NCI-H526 (cell line): ENCODE results near the gene SPAG16.
"Not testable (repeated sequence)": the region's sequence is repeated elsewhere in the genome, so short reads cannot be mapped to it uniquely, and the experiment has no call there.

Experiments used
- DNase-seq, 2 experiments: peaks; one replicate each; lab custom pipeline; 2025; lab: John Stamatoyannopoulos, UW

SPAG16 gene

GRCh38 chr2:213271947-213272346, 12.3 kb upstream of the SPAG16 start:
- no peak for DNase-seq

DNA sequence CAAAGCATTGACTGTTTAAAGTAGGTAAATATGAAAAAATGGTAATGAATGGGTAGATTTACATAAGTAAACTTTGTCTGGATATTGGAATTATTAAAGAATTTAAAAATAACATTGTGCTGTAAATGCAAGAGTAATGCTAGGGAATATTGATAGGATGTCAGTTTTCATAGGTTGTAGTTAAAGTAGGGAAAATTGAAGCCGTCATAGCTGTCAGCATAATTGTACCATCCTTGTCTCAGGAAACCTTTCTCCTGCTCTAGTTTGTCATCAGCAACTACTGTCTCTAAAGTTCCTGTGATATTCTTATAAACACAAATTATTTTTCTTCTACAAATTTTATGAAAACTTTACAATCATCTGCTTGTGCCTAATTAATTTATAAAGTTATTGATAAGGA, 10.1 kb upstream of the SPAG16 start:
- no peak for DNase-seq

DNA sequence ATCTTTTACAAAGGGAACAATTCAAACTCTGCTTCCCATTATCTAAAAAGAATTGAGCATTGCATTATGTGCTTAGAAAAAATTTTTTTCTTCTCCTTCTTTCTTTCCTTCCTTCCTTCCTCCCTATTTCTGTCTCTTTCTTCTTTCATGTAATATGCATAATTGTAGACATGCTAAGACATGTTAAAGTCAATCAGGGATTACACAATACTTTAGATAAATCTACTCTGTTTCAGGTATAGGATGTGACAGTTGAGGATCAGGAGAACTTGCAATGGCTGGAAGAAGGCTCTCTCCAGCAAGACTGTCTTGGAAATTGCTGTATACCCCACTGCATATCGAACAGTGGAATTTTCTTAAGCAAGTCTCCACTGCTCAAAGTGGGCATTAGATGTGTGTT, 9.0 kb upstream of the SPAG16 start:
- DNase-seq = no peak

GRCh38 chr2:213277134-213277533, 7.1 kb upstream of the SPAG16 start:
- not testable (repeated sequence) for DNase-seq

GRCh38 chr2:213279116-213279620, 5.1 kb upstream of the SPAG16 start:
- DNase-seq = no peak

DNA sequence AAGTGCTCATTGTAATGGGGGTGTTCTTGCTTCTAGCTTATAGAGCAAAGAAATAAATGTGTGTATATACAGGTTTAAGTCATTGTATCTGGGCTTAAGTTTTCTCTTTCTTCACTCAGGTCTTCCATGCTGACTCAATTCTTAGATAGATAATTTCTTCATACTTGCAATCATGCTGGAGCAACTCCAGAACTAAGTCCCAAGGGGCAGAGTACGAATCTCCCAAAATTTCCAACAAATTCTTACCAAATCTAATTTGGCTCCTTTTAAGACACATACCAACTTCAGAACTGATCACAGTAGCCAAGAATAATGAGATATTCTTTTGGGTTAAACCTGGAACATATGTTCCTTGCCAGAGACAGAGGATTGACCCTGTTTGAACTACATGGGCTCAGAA, 4.3 kb upstream of the SPAG16 start:
- no peak for DNase-seq

GRCh38 chr2:213281156-213281555, 3.1 kb upstream of the SPAG16 start:
- no peak for DNase-seq

DNA sequence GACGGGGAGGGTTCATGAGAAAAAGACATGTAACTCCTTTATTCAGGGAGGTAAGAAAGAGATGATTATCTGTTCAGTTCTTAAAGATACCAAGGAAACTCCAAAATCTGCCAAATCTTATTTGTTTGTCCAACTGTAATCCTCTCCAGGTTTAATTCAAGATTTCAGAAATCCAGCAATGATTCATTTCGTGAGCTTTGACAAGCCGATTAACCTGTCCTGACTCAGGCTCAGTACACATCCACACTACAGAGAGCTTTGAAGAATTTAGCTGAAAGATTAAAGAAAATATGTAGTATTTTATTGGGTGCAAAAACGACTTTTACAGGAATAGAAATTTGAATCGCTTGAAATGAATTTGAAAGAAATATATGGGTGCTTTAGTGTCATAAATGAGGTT, 1.1 kb downstream of the SPAG16 start:
- no peak for DNase-seq

DNA sequence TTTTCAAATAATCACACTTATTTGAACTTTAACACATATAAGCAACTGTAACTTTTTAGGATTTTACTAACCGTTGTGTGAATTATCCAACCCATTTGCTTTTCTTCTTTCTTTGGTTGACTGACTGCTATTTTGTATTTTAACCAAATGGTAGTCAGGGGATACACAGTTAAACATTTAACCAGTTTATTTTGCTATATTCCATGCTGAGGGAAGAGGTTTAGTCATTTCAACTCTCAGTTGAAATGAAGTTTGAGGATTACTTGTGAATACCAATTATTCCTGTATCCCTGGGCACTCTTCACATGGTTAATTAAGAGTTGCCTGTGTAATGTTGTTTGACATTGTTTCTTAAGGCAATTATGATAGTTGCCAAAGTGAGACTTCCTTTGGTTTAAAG, 1.9 kb downstream of the SPAG16 start:
- no peak for DNase-seq

DNA sequence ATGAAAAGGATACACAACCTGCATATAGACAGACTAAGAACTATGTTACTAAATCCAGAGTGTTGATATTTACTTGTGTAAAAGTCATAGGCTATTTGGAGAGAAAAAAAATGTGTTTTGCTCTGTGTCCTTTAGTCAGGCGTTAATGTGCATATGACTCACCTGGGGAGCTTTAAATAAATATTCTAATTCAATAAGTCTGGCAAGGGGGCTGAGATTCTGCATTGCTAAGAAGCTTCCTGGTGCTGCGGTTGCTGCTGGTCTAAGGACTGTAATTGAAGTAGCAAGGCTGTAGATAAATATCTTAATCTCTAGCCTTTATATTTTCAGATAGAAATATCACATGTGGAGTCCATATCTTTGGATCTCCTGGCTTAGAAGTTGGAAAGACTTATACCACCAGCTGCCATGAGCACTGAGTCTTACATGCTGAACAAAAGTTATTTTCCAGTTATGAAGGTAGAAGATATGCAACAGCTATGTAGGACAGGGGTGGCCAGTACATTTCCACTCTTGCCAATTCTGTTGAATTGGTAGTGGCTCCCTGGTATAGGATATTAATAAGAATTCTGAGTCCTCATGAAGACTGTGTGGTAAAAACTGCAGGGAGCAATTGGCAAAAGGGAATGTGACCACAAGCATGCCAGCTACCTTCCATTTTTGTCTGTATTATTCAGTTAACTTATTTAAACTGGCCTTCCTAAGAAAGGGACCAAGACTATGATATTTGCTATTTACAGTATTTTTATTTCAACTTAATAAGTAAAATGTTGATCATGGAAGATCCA, 4.8 kb downstream of the SPAG16 start:
- no peak for DNase-seq

- DNase-seq = no peak
Measured at GRCh38 chr2:213290501-213290900, 6.2 kb downstream of the SPAG16 start.

GRCh38 chr2:213296270-213296669, 12.0 kb downstream of the SPAG16 start:
- no peak for DNase-seq

- no peak for DNase-seq
Measured at GRCh38 chr2:213306316-213306942, 22.2 kb downstream of the SPAG16 start.

- no peak for DNase-seq
Measured at GRCh38 chr2:213315168-213315876, 31.1 kb downstream of the SPAG16 start.

- DNase-seq = no peak
Measured at GRCh38 chr2:213316001-213316735, 31.9 kb downstream of the SPAG16 start.

GRCh38 chr2:213317929-213318328, 33.7 kb downstream of the SPAG16 start:
- DNase-seq = no peak

- no peak for DNase-seq
Measured at GRCh38 chr2:213320604-213321003, 36.3 kb downstream of the SPAG16 start.

- no peak for DNase-seq
Measured at GRCh38 chr2:213336253-213336770, 52.0 kb downstream of the SPAG16 start.

GRCh38 chr2:213353419-213353818, 69.2 kb downstream of the SPAG16 start:
- DNase-seq = no peak

- DNase-seq = no peak
Measured at GRCh38 chr2:213376644-213377043, 92.4 kb downstream of the SPAG16 start.

DNA sequence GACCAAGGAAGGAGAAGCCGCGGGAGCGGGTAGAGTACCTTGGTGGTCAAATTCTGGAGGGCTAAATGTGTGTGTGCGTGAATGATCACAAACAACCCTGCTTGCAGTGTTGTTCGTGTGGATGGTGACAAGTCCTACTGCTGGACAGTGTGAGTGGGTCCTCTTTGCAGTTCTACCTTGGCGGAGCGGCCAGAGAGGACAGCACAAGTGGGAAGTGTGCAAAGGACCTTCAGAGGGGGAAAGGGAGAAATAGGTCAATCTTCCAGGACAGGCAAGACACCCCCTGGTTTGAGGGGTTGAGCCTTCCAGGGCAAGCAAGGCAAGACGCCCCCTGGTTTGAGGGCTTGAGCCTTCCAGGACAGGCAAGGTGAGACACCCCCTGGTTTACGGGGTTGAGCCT, 122.8 kb downstream of the SPAG16 start:
- DNase-seq = not testable (repeated sequence)
